Mucosa of rectum (tissue), 2 donors: ENCODE measurements around the gene KRT83.
"Not testable (repeated sequence)": the region's sequence is repeated elsewhere in the genome, so short reads cannot be mapped to it uniquely, and the experiment has no call there.

ENCODE experiments used
- H3K27ac ChIP-seq, 2 donors: one replicate each; pipeline ENCODE4 v1.7.0; 2013; ENCODE audit warnings: inconsistent platforms in 2 of 2, low read depth in 2 of 2, low read length in 2 of 2
- H3K27me3 ChIP-seq, 2 donors: one replicate each; pipeline ENCODE4 v1.7.0; 2013; ENCODE audit warnings: low read length in 2 of 2; ENCODE audit not compliant: control insufficient read depth in 2 of 2, insufficient read depth in 2 of 2
- H3K36me3 ChIP-seq, 2 donors: one replicate each; pipeline ENCODE4 v1.7.0; 2013; ENCODE audit warnings: low read length in 2 of 2; ENCODE audit not compliant: control insufficient read depth in 2 of 2, insufficient read depth in 2 of 2
- H3K4me1 ChIP-seq, 2 donors: one replicate each; pipeline ENCODE4 v1.7.0; 2013; ENCODE audit warnings: low read length in 2 of 2, mild to moderate bottlenecking in 1 of 2; ENCODE audit not compliant: control insufficient read depth in 2 of 2, insufficient read depth in 2 of 2
- H3K4me3 ChIP-seq, 2 donors: one replicate each; pipeline ENCODE4 v1.7.0; 2013; ENCODE audit warnings: low read length in 2 of 2
- H3K9ac ChIP-seq, 2 donors: one replicate each; pipeline ENCODE4 v1.7.0; 2013; ENCODE audit warnings: low read length in 2 of 2, low read depth in 1 of 2, mild to moderate bottlenecking in 1 of 2
- H3K9me3 ChIP-seq, 2 donors: one replicate each; pipeline ENCODE4 v1.7.0; 2013; ENCODE audit warnings: low read length in 2 of 2; ENCODE audit not compliant: control insufficient read depth in 2 of 2
- donor health status: healthy.
- donor health status: Normal muscosa, but diverticular disease.

Gene KRT83

DNA sequence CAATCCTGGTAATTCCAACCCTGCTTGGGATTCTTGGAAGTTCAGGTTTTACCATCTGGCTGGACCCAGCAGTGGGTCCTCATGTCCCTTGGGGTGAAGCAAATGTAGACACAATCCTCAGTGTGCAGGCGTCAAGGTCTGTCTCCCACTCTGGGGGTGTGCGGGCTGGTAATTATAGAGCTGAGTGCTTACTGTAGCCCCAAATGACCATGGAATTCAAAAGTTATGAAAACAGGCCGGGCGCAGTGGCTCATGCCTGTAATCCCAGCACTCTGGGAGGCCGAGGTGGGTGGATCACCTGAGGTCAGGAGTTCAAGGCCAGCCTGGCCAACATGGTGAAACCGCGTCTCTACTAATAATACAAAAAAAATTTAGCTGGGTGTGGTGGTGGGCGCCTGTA lies 23.8 kb upstream of the KRT83 start:
- not testable (repeated sequence) for H3K9ac ChIP-seq, H3K36me3 ChIP-seq, H3K9me3 ChIP-seq, H3K27me3 ChIP-seq, H3K4me1 ChIP-seq, H3K4me3 ChIP-seq, H3K27ac ChIP-seq

DNA sequence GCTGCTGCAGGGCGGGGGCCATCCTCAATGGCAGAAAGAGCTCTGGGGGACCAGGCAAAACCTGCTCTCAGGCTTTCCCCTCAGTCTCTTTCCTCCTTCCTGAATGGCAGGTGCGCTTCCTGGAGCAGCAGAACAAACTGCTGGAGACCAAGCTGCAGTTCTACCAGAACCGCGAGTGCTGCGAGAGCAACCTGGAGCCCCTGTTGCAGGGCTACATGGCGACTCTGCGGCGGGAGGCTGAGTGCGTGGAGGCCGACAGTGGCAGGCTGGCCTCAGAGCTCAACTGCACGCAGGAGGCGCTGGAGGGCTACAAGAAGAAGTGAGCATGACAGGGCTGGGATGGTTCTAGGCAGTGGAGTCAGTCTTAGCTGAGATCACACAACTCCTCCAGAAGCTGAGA lies 22.9 kb upstream of the KRT83 start:
- H3K9me3 ChIP-seq: no peaks in the 10 kb centered on the region
- no peak overlapping the region for H3K9ac ChIP-seq
- no peak overlapping the region for H3K27ac ChIP-seq
- H3K4me1 ChIP-seq: no peaks in the 10 kb centered on the region
- no peaks in the 10 kb centered on the region for H3K36me3 ChIP-seq
- H3K4me3 ChIP-seq: no peak overlapping the region
- peaks cover 0 to 2% of the 10 kb centered on the region in 2 donors for H3K27me3 ChIP-seq

DNA sequence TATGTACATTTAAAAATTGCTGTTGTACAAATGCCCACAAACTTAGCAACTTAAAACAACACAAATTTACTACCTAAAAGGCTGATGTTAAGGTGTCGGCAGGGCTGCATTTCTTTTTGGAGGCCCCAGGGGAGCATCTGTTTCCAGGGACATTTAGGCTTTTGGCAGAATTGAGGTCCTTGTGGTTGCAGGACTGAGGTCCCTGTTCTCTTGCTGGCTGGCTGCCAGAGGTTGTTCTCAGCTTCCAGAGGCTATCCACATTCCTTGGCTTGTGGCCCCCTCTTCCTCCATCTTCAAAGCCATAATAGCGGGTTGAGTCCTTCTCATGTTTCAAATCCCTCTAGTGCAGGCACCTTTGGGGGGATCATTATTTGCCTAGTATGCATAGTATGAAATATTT lies 22.4 kb upstream of the KRT83 start:
- no peak overlapping the region for H3K4me3 ChIP-seq
- no peak overlapping the region for H3K27ac ChIP-seq
- no peaks in the 10 kb centered on the region for H3K36me3 ChIP-seq
- H3K9me3 ChIP-seq: no peaks in the 10 kb centered on the region
- H3K9ac ChIP-seq: no peak overlapping the region
- H3K27me3 ChIP-seq: peaks cover 0 to 4% of the 10 kb centered on the region in 2 donors
- no peaks in the 10 kb centered on the region for H3K4me1 ChIP-seq

DNA sequence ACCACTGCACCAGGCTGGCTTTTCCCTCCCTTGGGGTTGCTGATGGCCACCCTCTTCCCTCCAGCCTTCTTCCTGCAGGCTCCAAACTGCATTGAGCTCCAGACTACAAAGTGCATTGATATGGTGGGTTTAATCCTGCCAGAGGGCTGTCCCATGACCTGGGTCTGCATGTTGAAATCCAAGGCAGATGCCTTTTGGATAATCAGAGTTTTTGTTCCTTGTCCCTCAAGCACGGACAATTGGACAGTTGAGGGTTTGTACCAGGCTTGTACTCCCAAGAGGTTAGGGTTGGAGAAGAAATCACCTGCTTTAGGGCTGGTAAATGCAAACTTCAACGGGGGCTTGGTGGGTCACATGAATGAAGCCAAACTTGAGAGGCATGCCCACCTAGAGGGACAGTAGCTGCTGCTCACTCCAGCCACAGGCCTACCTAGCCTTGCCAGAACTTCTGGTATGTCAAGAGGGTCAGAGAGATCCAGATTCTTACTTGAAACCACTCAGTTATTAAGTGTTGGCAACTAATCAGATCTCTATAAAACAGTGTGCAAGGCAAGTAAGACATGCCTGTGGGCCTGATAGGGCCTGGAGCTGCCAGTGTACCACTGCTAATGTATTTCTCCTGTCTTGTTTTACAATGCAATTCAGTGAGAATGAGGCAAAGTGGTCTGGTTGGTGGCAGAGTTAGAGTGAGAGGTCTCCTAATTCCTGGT lies 21.7 kb upstream of the KRT83 start:
- H3K9ac ChIP-seq: no peak overlapping the region
- H3K4me1 ChIP-seq: no peaks in the 10 kb centered on the region
- peaks cover 0 to 2% of the 10 kb centered on the region in 2 donors for H3K27me3 ChIP-seq
- no peaks in the 10 kb centered on the region for H3K9me3 ChIP-seq
- H3K4me3 ChIP-seq: no peak overlapping the region
- H3K36me3 ChIP-seq: no peaks in the 10 kb centered on the region
- no peak overlapping the region for H3K27ac ChIP-seq

DNA sequence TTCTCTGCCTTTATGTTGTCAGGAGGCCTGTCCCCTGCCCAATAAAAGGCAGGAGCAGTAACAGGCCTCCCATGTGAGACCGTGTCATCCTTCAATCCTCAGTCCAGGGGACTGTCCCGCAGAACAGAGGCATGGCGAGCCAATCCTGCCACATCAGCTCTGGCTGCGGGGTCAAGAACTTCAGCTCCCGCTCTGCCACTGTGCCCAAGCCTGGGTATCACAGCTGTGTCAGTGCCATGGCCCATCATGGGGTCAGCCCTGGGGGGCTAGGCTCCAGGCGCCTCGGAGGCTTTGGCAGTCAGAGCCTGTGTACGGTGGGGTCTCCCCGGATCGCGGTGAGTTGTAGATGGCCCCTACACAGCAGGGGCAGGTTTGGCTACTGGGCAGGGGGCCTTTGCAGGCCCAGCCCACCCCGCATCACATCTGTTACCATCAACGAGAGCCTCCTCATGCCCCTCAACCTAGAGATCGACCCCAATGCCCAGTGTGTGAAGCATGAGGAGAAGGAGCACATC lies 19.9 kb upstream of the KRT83 start:
- H3K27ac ChIP-seq: no peak overlapping the region
- no peaks in the 10 kb centered on the region for H3K36me3 ChIP-seq
- no peak overlapping the region for H3K4me3 ChIP-seq
- H3K27me3 ChIP-seq: peaks cover 0 to 2% of the 10 kb centered on the region in 2 donors
- H3K4me1 ChIP-seq: no peaks in the 10 kb centered on the region
- no peaks in the 10 kb centered on the region for H3K9me3 ChIP-seq
- no peak overlapping the region for H3K9ac ChIP-seq

DNA sequence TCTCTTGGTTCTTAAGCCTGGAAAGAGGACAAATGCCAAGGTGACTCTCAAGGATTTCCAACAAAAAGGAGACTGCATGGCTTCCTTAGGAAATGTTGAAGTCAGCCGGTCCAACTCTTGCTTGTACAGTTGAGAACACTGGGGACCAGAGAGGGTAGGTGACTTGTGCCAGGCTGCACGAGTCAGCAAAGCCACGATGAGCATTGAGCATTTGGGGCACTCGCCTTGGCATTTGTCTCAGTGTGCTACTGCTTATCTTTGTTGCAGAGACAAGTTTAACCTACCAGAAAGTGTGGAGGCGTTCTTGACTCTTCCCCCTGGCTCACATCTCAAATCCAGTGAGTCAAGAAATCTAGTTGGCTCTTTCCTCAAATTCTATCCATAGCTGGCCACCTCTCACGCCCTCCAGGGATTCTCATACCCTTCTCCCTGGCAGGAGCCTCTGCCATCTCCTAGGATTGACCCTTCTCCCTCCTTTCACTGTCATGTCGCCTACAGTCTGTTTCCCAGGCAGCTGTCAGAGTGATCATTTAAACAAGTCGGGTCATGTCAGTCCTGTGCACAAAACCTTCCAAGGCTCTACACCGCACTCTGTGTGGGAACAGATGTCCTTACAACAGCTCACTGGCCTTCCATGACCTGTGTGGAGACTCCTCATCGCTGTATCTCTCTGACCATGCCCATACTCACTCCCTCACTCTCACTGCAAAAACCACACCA lies 17.2 kb upstream of the KRT83 start:
- H3K27ac ChIP-seq: no peak overlapping the region
- no peaks in the 10 kb centered on the region for H3K36me3 ChIP-seq
- H3K9me3 ChIP-seq: no peaks in the 10 kb centered on the region
- no peak overlapping the region for H3K9ac ChIP-seq
- H3K4me1 ChIP-seq: peaks cover 0 to 3% of the 10 kb centered on the region in 2 donors
- peaks cover 2 to 4% of the 10 kb centered on the region in 2 donors for H3K27me3 ChIP-seq
- no peak overlapping the region for H3K4me3 ChIP-seq

DNA sequence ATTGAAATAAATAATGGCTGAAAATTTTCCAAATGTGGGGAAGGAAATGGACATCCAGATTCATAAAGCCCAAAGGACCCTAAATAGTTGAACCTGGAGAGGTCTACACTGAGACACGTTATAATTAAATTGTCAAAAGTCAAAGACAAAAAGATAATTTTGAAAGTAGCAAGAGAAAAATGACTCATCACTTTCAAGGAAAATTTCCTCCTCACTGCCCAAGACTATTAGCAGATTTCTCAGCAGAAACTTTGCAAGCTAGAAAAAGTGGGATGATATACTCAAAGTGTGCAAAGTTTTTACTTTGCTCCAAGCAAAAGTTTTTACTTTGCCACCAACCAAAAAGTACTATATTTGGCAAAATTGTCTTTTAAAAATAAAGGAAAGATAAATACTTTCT lies 15.9 kb upstream of the KRT83 start:
- H3K36me3 ChIP-seq: no peaks in the 10 kb centered on the region
- H3K27ac ChIP-seq: no peak overlapping the region
- no peak overlapping the region for H3K4me3 ChIP-seq
- peaks cover 0 to 3% of the 10 kb centered on the region in 2 donors for H3K4me1 ChIP-seq
- H3K9me3 ChIP-seq: no peaks in the 10 kb centered on the region
- H3K9ac ChIP-seq: no peak overlapping the region
- H3K27me3 ChIP-seq: peaks cover 2 to 4% of the 10 kb centered on the region in 2 donors

DNA sequence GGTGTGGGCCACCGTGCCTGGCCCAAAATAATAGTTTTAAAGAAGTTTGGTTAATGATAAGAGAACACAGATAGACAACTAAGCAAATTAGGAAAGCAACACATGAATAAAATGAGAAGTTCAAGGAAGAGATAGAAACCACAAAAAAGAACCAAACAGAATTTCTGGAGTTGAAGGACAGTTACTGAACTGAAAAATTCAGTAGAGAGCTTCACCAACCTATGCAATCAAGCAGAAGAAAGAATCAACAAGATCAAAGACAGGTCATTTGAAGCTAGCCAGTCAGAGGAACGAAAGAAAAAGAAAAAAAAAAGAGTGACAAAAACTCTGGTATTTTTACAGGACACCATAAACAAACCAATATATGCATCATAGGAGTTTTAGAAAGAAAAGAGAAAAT lies 15.4 kb upstream of the KRT83 start:
- Histone ChIP-seq H3K27me3 (peaks cover 2 to 4% of the 10 kb centered on the region in 2 donors), H3K4me1 (peaks cover 0 to 3% of the 10 kb centered on the region in 2 donors), H3K36me3 (no peaks in the 10 kb centered on the region), H3K27ac (no peak overlapping the region), H3K4me3 (no peak overlapping the region), H3K9ac (no peak overlapping the region), H3K9me3 (no peaks in the 10 kb centered on the region)

DNA sequence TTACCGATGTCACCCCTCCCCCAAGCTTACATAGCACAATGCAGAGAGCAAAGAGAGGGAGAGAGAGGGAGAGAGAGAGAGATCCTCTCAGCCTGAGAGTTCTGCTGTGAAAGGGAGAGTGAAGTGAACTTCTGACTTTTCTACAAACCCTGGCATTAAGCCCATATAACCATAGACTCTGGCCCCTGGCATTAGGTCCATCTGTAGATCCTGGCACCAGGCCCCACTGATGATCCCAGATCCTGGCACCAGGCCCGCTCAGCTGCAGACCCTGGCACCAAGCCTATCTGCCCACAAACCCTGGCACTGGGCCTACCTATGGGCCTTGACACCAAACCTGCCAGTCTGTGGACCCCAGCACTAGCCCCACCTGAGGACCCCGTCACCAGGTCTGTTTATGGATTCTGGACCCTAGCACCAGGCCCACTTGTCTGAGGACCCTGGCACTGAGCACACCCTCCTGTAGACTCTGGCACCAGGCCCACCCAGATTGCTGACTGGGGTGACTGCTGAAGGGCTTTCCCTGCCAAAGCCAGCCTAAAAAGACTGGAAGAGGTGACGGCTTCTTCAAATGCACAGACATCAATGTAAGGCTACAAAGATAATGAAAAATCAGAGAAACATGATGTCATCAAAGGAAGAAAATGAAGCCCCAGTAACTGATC lies 14.5 kb upstream of the KRT83 start:
- H3K9ac ChIP-seq: no peak overlapping the region
- no peak overlapping the region for H3K27ac ChIP-seq
- H3K27me3 ChIP-seq: peaks cover 2 to 4% of the 10 kb centered on the region in 2 donors
- peaks cover 0 to 3% of the 10 kb centered on the region in 2 donors for H3K4me1 ChIP-seq
- no peaks in the 10 kb centered on the region for H3K9me3 ChIP-seq
- H3K36me3 ChIP-seq: no peaks in the 10 kb centered on the region
- no peak overlapping the region for H3K4me3 ChIP-seq

DNA sequence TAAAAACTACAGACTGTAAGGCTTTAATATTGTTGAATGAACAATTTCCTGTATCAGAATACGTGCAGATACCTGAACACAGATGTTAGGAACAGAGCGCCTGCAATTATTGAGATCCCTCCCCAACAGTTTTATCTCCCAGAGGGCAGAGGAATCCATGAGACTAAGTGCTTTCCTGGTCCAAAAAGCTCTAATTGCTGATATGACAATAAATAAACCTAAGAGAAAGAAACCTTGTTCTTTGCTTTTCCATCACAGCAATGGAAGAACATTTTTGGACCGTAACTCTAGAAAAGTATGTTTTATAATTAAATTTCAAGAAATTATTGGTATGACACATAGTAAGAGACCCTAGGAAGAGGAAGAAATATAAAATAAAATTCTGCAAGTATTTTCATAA lies 13.0 kb upstream of the KRT83 start:
- Histone ChIP-seq H3K4me1 (peaks cover 0 to 3% of the 10 kb centered on the region in 2 donors), H3K9ac (no peak overlapping the region), H3K36me3 (no peaks in the 10 kb centered on the region), H3K27me3 (peaks cover 2 to 4% of the 10 kb centered on the region in 2 donors), H3K4me3 (no peak overlapping the region), H3K27ac (no peak overlapping the region), H3K9me3 (no peaks in the 10 kb centered on the region)
